HEK293T (cell line): Measurements from ENCODE around the gene C11orf21.

Experiments
- ARNT ChIP-seq: fragments of 450-650 bp; IDR thresholded peaks from 2 replicates; pipeline ENCODE4 v1.6.1; 2017; ENCODE audit warnings: mild to moderate bottlenecking
- BHLHE40 ChIP-seq: fragments of 450-650 bp; IDR thresholded peaks from 2 replicates; pipeline ENCODE4 v1.6.1; 2016; ENCODE audit warnings: mild to moderate bottlenecking, moderate library complexity, borderline replicate concordance
- CTBP1 ChIP-seq: fragments of 450-650 bp; IDR thresholded peaks from 2 replicates; pipeline ENCODE4 v1.6.1; 2016; ENCODE audit warnings: borderline replicate concordance
- ELF4 ChIP-seq: fragments of 450-650 bp; IDR thresholded peaks from 2 replicates; pipeline ENCODE4 v1.6.1; 2017; ENCODE audit warnings: antibody characterized with exemption
- FOXA1 ChIP-seq: fragments of 450-650 bp; IDR thresholded peaks from 2 replicates; pipeline ENCODE4 v1.6.1; 2016; ENCODE audit warnings: mild to moderate bottlenecking
- FOXM1 ChIP-seq: fragments of 450-650 bp; IDR thresholded peaks from 2 replicates; pipeline ENCODE4 v1.6.1; 2017; ENCODE audit warnings: mild to moderate bottlenecking, borderline replicate concordance
- HDGF ChIP-seq: fragments of 450-650 bp; IDR thresholded peaks from 2 replicates; pipeline ENCODE4 v1.6.1; 2017; ENCODE audit warnings: antibody characterized with exemption, borderline replicate concordance
- LEF1 ChIP-seq: fragments of 450-650 bp; IDR thresholded peaks from 2 replicates; pipeline ENCODE4 v1.6.1; 2017; ENCODE audit warnings: mild to moderate bottlenecking, borderline replicate concordance
- NFRKB ChIP-seq: fragments of 450-650 bp; IDR thresholded peaks from 2 replicates; pipeline ENCODE4 v1.6.1; 2016; ENCODE audit warnings: mild to moderate bottlenecking, moderate library complexity
- SP1 ChIP-seq: fragments of 450-650 bp; IDR thresholded peaks from 2 replicates; pipeline ENCODE4 v1.6.1; 2017
- SUZ12 ChIP-seq: fragments of 450-650 bp; IDR thresholded peaks from 2 replicates; pipeline ENCODE4 v1.6.1; 2016; ENCODE audit warnings: mild to moderate bottlenecking
- TARDBP ChIP-seq: fragments of 450-650 bp; IDR thresholded peaks from 2 replicates; pipeline ENCODE4 v1.6.1; 2016
- ZNF384 ChIP-seq: fragments of 450-650 bp; IDR thresholded peaks from 2 replicates; pipeline ENCODE4 v1.6.1; 2016
- TF ChIP-seq, protein P1 (sequence below): fragments of 450-650 bp; IDR thresholded peaks from 2 replicates; pipeline ENCODE4 v1.6.1; 2016

- no peak for TF ChIP-seq SP1
- TF ChIP-seq TARDBP, result no peak
- TF ChIP-seq CTBP1, result no peak
- TF ChIP-seq NFRKB, result no peak
- TF ChIP-seq, protein P1, sequence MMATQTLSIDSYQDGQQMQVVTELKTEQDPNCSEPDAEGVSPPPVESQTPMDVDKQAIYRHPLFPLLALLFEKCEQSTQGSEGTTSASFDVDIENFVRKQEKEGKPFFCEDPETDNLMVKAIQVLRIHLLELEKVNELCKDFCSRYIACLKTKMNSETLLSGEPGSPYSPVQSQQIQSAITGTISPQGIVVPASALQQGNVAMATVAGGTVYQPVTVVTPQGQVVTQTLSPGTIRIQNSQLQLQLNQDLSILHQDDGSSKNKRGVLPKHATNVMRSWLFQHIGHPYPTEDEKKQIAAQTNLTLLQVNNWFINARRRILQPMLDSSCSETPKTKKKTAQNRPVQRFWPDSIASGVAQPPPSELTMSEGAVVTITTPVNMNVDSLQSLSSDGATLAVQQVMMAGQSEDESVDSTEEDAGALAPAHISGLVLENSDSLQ, result no peak
- TF ChIP-seq ARNT, result no peak
- TF ChIP-seq BHLHE40, result no peak
- TF ChIP-seq HDGF, result no peak
- TF ChIP-seq LEF1, result no peak
- no peak for TF ChIP-seq FOXA1
- TF ChIP-seq SUZ12, result no peak
- TF ChIP-seq FOXM1, result no peak
- no peak for TF ChIP-seq ELF4
- TF ChIP-seq ZNF384, result no peak
These were observed 45.7 kb upstream of the C11orf21 start for GRCh38 chr11:2347308-2347830.
